T-helper 1 cell treated with Interleukin-12 subunit alpha and Interleukin-12 subunit beta and Interleukin-4 antibody, amounts not matched to agents 30 μg/mL and 1 μg/mL, for 36 hours (primary cell): Measurements from ENCODE around the gene FREM1.

Experiments used
- H3K27ac Mint-ChIP-seq: one replicate; pipeline ENCODE4 v1.8.0; 2021; ENCODE audit warnings: mild to moderate bottlenecking, mixed read lengths
- H3K27me3 Mint-ChIP-seq: one replicate; pipeline ENCODE4 v1.8.0; 2021; ENCODE audit warnings: low read depth, mixed read lengths
- H3K36me3 Mint-ChIP-seq: one replicate; pipeline ENCODE4 v1.8.0; 2021; ENCODE audit warnings: low read depth, mixed read lengths
- H3K4me1 Mint-ChIP-seq: one replicate; pipeline ENCODE4 v1.8.0; 2021; ENCODE audit warnings: low read depth, mixed read lengths
- H3K4me3 Mint-ChIP-seq: one replicate; pipeline ENCODE4 v1.8.0; 2021; ENCODE audit warnings: mild to moderate bottlenecking, moderate library complexity, mixed read lengths
- H3K9me3 Mint-ChIP-seq: one replicate; pipeline ENCODE4 v1.8.0; 2021; ENCODE audit warnings: mixed read lengths

FREM1 gene

GRCh38 chr9:14830057-14830456 lies 80.2 kb downstream of the FREM1 start:
- H3K36me3 Mint-ChIP-seq: no peaks in the 10 kb centered on the region
- H3K4me1 Mint-ChIP-seq: no peaks in the 10 kb centered on the region
- H3K27me3 Mint-ChIP-seq: no peaks in the 10 kb centered on the region
- H3K27ac Mint-ChIP-seq: no peak overlapping the region
- no peak overlapping the region for H3K4me3 Mint-ChIP-seq
- H3K9me3 Mint-ChIP-seq: no peaks in the 10 kb centered on the region

GRCh38 chr9:14829204-14829603 lies 81.0 kb downstream of the FREM1 start:
- H3K4me3 Mint-ChIP-seq: no peak overlapping the region
- H3K36me3 Mint-ChIP-seq: no peaks in the 10 kb centered on the region
- no peaks in the 10 kb centered on the region for H3K9me3 Mint-ChIP-seq
- no peaks in the 10 kb centered on the region for H3K27me3 Mint-ChIP-seq
- no peak overlapping the region for H3K27ac Mint-ChIP-seq
- H3K4me1 Mint-ChIP-seq: no peaks in the 10 kb centered on the region

GRCh38 chr9:14827805-14828204 lies 82.4 kb downstream of the FREM1 start:
- Mint-ChIP-seq H3K4me1 (no peaks in the 10 kb centered on the region), H3K9me3 (no peaks in the 10 kb centered on the region), H3K27me3 (no peaks in the 10 kb centered on the region), H3K36me3 (no peaks in the 10 kb centered on the region), H3K27ac (no peak overlapping the region), H3K4me3 (no peak overlapping the region)

GRCh38 chr9:14824481-14824880 lies 85.7 kb downstream of the FREM1 start:
- no peak overlapping the region for H3K4me3 Mint-ChIP-seq
- H3K27me3 Mint-ChIP-seq: no peaks in the 10 kb centered on the region
- H3K4me1 Mint-ChIP-seq: no peaks in the 10 kb centered on the region
- H3K27ac Mint-ChIP-seq: no peak overlapping the region
- H3K9me3 Mint-ChIP-seq: no peaks in the 10 kb centered on the region
- H3K36me3 Mint-ChIP-seq: no peaks in the 10 kb centered on the region

- Mint-ChIP-seq H3K4me3 (no peak overlapping the region), H3K27ac (no peak overlapping the region), H3K9me3 (no peaks in the 10 kb centered on the region), H3K27me3 (no peaks in the 10 kb centered on the region), H3K36me3 (no peaks in the 10 kb centered on the region), H3K4me1 (no peaks in the 10 kb centered on the region)
Measured at GRCh38 chr9:14823800-14824199, 86.4 kb downstream of the FREM1 start.

- H3K4me1 Mint-ChIP-seq: no peaks in the 10 kb centered on the region
- no peak overlapping the region for H3K4me3 Mint-ChIP-seq
- H3K27ac Mint-ChIP-seq: no peak overlapping the region
- no peaks in the 10 kb centered on the region for H3K27me3 Mint-ChIP-seq
- H3K9me3 Mint-ChIP-seq: no peaks in the 10 kb centered on the region
- H3K36me3 Mint-ChIP-seq: no peaks in the 10 kb centered on the region
Measured at GRCh38 chr9:14822666-14823065, 87.6 kb downstream of the FREM1 start.

GRCh38 chr9:14819183-14819582 lies 91.0 kb downstream of the FREM1 start:
- no peaks in the 10 kb centered on the region for H3K36me3 Mint-ChIP-seq

GRCh38 chr9:14814249-14814628 lies 96.0 kb downstream of the FREM1 start:
- H3K4me1 Mint-ChIP-seq: no peaks in the 10 kb centered on the region
- H3K27me3 Mint-ChIP-seq: peaks cover 5% of the 10 kb centered on the region

More at GRCh38 chr9:14819183-14819582, 91.0 kb downstream of the FREM1 start:
- Mint-ChIP-seq H3K4me3 (no peak overlapping the region), H3K27ac (no peak overlapping the region), H3K9me3 (no peaks in the 10 kb centered on the region), H3K4me1 (no peaks in the 10 kb centered on the region), H3K27me3 (peaks cover 5% of the 10 kb centered on the region)

GRCh38 chr9:14813336-14814248 lies 96.6 kb downstream of the FREM1 start:
- H3K27ac Mint-ChIP-seq: no peak overlapping the region

More at GRCh38 chr9:14814249-14814628, 96.0 kb downstream of the FREM1 start:
- H3K27ac Mint-ChIP-seq: no peak overlapping the region
- H3K4me3 Mint-ChIP-seq: no peak overlapping the region
- H3K36me3 Mint-ChIP-seq: no peaks in the 10 kb centered on the region
- no peaks in the 10 kb centered on the region for H3K9me3 Mint-ChIP-seq

GRCh38 chr9:14812806-14813205 lies 97.4 kb downstream of the FREM1 start:
- no peaks in the 10 kb centered on the region for H3K36me3 Mint-ChIP-seq

More at GRCh38 chr9:14813336-14814248, 96.6 kb downstream of the FREM1 start:
- no peaks in the 10 kb centered on the region for H3K9me3 Mint-ChIP-seq
- H3K27me3 Mint-ChIP-seq: peaks cover 5% of the 10 kb centered on the region
- no peaks in the 10 kb centered on the region for H3K4me1 Mint-ChIP-seq
- H3K36me3 Mint-ChIP-seq: no peaks in the 10 kb centered on the region
- no peak overlapping the region for H3K4me3 Mint-ChIP-seq

GRCh38 chr9:14811844-14812243 lies 98.4 kb downstream of the FREM1 start:
- Mint-ChIP-seq H3K4me3 (no peak overlapping the region), H3K9me3 (no peaks in the 10 kb centered on the region), H3K27ac (no peak overlapping the region), H3K4me1 (no peaks in the 10 kb centered on the region), H3K36me3 (no peaks in the 10 kb centered on the region), H3K27me3 (no peaks in the 10 kb centered on the region)

More at GRCh38 chr9:14812806-14813205, 97.4 kb downstream of the FREM1 start:
- Mint-ChIP-seq H3K27me3 (peaks cover 5% of the 10 kb centered on the region), H3K9me3 (no peaks in the 10 kb centered on the region), H3K4me1 (no peaks in the 10 kb centered on the region), H3K4me3 (no peak overlapping the region), H3K27ac (no peak overlapping the region)

GRCh38 chr9:14806941-14807520 lies 103.2 kb downstream of the FREM1 start:
- Mint-ChIP-seq H3K9me3 (no peaks in the 10 kb centered on the region), H3K4me1 (no peaks in the 10 kb centered on the region), H3K36me3 (no peaks in the 10 kb centered on the region), H3K27ac (no peak overlapping the region), H3K27me3 (no peaks in the 10 kb centered on the region), H3K4me3 (no peak overlapping the region)

- no peaks in the 10 kb centered on the region for H3K36me3 Mint-ChIP-seq
- H3K27ac Mint-ChIP-seq: no peak overlapping the region
- no peaks in the 10 kb centered on the region for H3K9me3 Mint-ChIP-seq
- no peaks in the 10 kb centered on the region for H3K4me1 Mint-ChIP-seq
- H3K4me3 Mint-ChIP-seq: no peak overlapping the region
- H3K27me3 Mint-ChIP-seq: no peaks in the 10 kb centered on the region
Measured at GRCh38 chr9:14799030-14799429, 111.2 kb downstream of the FREM1 start.

- Mint-ChIP-seq H3K36me3 (no peaks in the 10 kb centered on the region), H3K27me3 (no peaks in the 10 kb centered on the region), H3K9me3 (no peaks in the 10 kb centered on the region), H3K4me1 (no peaks in the 10 kb centered on the region), H3K27ac (no peak overlapping the region), H3K4me3 (no peak overlapping the region)
Measured at GRCh38 chr9:14797435-14797834, 112.8 kb downstream of the FREM1 start.

GRCh38 chr9:14793389-14793788 lies 116.8 kb downstream of the FREM1 start:
- Mint-ChIP-seq H3K27ac (no peak overlapping the region), H3K36me3 (no peaks in the 10 kb centered on the region), H3K9me3 (no peaks in the 10 kb centered on the region), H3K27me3 (peaks cover 3% of the 10 kb centered on the region), H3K4me3 (no peak overlapping the region), H3K4me1 (no peaks in the 10 kb centered on the region)
